ENCODE measurements around the gene COL20A1. TPM values are rescaled to one million over a fixed set of nuclear protein-coding genes. Genes with fewer than 3 reads are reported as not detected.

COL20A1 gene
- total RNA-seq, 1 donor from 2014 or later: 0.25 TPM

DNA sequence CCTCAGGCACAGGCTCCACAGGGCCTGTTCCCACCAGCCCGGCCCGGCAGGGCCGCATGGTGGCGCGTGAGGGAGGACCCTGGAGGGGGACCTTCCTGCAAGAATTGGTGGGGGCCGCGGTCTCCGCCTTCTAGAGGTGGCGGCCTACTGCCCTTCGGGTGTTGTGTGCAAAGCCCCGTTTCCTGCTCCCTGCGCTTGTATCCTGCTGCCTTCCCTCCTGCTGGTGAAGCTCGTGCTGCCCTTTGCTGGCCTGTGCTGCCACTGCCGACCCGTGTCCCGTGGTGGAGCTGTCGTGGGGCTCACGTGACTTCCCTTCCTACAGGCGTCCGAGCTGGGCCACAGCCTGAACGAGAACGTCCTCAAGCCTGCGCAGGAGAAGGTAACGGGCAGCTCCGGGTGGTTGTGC is 8.4 kb upstream of the COL20A1 start:
- H3K9me3 Mint-ChIP-seq: no peaks in the 10 kb centered on the region
- H3K4me1 Mint-ChIP-seq: no peaks in the 10 kb centered on the region
- H3K4me3 Mint-ChIP-seq: no peak overlapping the region
- no peaks in the 10 kb centered on the region for H3K27me3 Mint-ChIP-seq (ENCODE audit: low read depth)
- peaks cover 4% of the 10 kb centered on the region for H3K36me3 Mint-ChIP-seq
- TF ChIP-seq, protein P1, sequence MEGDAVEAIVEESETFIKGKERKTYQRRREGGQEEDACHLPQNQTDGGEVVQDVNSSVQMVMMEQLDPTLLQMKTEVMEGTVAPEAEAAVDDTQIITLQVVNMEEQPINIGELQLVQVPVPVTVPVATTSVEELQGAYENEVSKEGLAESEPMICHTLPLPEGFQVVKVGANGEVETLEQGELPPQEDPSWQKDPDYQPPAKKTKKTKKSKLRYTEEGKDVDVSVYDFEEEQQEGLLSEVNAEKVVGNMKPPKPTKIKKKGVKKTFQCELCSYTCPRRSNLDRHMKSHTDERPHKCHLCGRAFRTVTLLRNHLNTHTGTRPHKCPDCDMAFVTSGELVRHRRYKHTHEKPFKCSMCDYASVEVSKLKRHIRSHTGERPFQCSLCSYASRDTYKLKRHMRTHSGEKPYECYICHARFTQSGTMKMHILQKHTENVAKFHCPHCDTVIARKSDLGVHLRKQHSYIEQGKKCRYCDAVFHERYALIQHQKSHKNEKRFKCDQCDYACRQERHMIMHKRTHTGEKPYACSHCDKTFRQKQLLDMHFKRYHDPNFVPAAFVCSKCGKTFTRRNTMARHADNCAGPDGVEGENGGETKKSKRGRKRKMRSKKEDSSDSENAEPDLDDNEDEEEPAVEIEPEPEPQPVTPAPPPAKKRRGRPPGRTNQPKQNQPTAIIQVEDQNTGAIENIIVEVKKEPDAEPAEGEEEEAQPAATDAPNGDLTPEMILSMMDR (IDR thresholded peaks at IDR 0.05; ENCODE audit: unreplicated experiment): no peak
- H3K27ac Mint-ChIP-seq: no peak overlapping the region
- no peak for DNase-seq (ENCODE audit: low spot score in 2 of 2, unreplicated experiment in 2 of 2)

DNA sequence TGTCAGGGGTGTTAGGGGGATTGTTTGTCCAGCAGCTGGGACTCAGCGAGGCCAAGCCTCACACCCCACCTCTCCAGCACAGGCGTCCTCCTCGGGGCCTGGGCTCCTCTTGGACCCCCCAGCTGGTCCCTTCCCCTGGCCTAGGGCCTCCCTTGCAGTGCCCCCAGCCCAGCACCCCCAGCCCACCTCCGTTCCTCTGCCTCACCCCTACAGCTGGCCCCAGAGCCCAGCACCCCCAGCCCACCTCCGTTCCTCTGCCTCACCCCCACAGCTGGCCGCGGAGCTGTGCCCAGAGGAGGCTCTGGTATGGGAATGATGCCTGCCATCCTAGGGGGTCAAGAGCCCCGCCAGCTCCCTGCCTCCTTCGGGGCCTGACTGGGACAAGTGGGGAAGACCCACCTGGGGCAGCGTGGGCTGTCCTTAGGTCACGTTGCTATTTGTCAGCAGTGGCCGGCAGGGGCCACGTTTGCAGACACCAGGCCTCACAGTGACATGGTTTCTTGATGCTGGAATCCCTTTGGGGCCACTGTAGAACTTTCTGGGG is 7.9 kb upstream of the COL20A1 start:
- Mint-ChIP-seq H3K36me3 (peaks cover 4% of the 10 kb centered on the region), H3K27ac (no peak overlapping the region), H3K27me3 (ENCODE audit: low read depth) (no peaks in the 10 kb centered on the region), H3K9me3 (no peaks in the 10 kb centered on the region), H3K4me1 (no peaks in the 10 kb centered on the region), H3K4me3 (no peak overlapping the region)
- no peak for DNase-seq (ENCODE audit: low spot score in 2 of 2, unreplicated experiment in 2 of 2)
- TF ChIP-seq, protein P1 (IDR thresholded peaks at IDR 0.05; ENCODE audit: unreplicated experiment): no peak

DNA sequence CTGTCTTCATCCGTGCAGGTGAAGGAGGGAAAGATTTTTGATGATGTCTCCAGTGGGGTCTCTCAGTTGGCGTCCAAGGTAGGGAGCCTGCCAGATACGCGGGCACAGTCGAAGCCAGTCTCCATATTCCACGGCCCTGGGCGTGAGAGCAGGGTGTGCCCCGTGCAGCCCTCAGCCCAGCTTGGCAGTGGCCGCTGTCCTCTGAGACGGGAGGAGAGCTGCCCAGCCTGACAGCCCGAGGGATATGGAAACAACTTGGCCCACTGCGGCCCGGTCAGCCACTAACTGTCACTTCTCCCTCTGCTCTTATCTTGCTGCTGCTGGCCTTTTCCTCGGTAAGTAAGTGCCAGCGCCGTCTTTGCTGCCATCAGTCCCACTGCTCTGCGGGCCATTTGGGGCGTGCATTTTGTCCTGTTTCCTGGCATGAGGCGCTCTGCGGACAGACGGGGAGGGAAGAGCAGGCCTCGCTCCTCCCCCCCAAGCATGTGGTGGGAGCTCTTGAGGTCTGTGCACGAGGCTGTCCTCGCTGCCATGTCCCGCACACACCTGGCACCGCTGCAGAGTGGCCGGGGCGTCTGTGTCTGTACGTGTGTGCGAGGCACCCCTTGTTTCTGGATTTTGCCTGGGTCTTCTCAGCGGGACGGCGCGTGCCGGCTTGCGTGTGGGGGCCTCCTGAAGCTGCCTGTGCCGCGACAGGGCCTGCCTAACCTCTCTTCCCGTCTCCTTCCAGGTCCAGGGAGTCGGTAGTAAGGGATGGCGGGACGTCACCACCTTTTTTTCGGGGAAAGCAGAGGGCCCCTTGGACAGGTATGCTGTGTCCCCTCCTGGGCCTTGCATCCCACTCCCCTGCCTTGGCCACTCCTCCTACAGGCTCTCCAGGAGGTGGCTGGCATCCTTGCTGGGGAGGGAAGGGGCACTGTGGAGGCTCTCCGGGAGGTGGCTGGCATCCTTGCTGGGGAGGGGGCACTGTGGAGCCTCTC is 7.1 kb upstream of the COL20A1 start:
- no peak overlapping the region for H3K27ac Mint-ChIP-seq
- TF ChIP-seq, protein P1 (IDR thresholded peaks at IDR 0.05; ENCODE audit: unreplicated experiment): no peak
- no peaks in the 10 kb centered on the region for H3K4me1 Mint-ChIP-seq
- no peaks in the 10 kb centered on the region for H3K27me3 Mint-ChIP-seq (ENCODE audit: low read depth)
- DNase-seq (ENCODE audit: low spot score in 2 of 2, unreplicated experiment in 2 of 2): no peak
- peaks cover 4% of the 10 kb centered on the region for H3K36me3 Mint-ChIP-seq
- no peaks in the 10 kb centered on the region for H3K9me3 Mint-ChIP-seq
- H3K4me3 Mint-ChIP-seq: no peak overlapping the region

DNA sequence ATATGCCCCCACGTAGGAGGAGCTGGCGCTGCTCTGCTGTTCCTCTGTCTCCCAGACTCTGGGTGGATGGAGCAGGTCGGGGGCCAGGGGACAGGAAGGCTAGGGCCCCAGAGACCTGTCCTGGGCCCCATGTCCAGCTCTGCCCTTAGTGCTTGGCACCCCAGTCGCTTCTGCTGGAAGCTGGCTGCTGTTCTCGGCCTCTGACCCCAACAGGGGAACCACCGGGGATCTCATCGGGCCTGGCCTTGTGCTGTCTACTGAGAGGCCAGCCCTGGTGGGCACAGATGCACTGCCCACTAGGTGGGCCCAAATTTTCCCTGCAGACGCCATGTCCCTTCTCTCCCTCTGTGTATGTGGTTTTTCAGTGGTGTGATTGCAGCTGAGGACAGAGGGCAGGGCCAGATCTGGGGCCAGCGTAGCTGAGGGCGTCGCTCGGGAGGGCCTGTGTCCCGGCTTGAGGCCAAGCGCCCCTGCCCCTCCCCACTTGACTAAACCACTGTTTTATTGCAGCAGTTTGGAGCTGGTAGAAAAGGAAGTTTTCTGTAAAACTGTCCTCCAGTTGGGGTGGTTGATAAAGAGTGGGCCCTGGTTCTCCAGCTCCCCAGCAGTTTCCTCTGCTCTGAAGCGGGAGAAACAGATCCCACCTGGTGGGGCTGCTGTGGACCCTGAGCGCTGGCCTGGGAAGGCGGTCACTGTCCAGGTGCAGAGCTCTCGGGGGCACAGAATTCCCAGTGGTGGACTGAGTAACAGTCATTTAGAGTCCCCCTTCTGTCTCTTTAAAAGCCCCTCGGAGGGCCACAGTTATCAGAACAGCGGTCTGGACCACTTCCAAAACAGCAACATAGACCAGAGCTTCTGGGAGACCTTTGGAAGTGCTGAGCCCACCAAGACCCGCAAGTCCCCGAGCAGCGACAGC is 5.9 kb upstream of the COL20A1 start:
- Mint-ChIP-seq H3K9me3 (no peaks in the 10 kb centered on the region), H3K4me3 (no peak overlapping the region), H3K27me3 (ENCODE audit: low read depth) (no peaks in the 10 kb centered on the region), H3K4me1 (no peaks in the 10 kb centered on the region), H3K27ac (peak overlapping the region; percentile 34), H3K36me3 (peaks cover 4% of the 10 kb centered on the region)
- TF ChIP-seq, protein P1 (IDR thresholded peaks at IDR 0.05; ENCODE audit: unreplicated experiment): no peak
- DNase-seq (ENCODE audit: low spot score in 2 of 2, unreplicated experiment in 2 of 2): no peak

DNA sequence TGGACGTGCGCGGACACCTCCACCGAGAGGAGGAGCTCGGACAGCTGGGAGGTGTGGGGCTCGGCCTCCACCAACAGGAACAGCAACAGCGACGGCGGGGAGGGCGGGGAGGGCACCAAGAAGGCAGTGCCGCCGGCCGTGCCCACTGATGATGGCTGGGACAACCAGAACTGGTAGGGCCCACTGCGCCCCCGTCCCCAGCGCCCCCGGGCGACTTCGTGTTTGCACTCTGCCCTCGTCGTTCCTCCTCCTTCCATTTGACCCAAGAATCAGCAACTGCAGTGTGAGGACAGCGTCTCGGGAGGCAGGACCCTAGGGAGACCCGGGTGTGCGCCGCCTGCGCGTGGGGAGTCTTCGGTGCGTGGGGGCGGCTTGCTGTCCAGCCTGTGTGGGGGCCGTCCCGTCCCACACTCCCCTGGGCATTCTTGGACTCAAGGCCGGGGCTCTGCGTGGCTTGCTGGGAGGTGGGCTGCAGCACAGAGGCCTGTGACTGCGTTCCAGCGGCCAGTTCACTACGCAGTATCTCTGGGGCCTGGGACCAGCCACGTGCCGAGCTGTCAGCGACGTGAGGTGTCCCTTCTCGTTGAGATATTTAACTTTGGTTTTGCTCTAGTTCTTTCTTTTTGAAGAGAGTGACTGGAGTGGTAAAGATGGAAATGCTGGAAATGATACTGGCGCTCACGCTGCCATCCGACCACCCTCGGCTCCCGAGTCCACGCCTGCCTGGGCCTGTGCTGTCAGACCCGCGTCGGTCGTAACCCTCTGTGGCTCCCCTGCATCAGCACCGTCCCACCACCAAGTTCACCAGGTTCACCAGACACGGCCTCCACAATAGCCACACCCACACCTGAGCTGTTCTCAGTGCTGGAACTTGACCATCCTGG is 5.0 kb upstream of the COL20A1 start:
- DNase-seq (ENCODE audit: low spot score in 2 of 2, unreplicated experiment in 2 of 2): no peak
- no peaks in the 10 kb centered on the region for H3K4me1 Mint-ChIP-seq
- H3K27me3 Mint-ChIP-seq (ENCODE audit: low read depth): no peaks in the 10 kb centered on the region
- H3K4me3 Mint-ChIP-seq: no peak overlapping the region
- TF ChIP-seq, protein P1 (IDR thresholded peaks at IDR 0.05; ENCODE audit: unreplicated experiment): no peak
- H3K36me3 Mint-ChIP-seq: peaks cover 4% of the 10 kb centered on the region
- no peak overlapping the region for H3K27ac Mint-ChIP-seq
- no peaks in the 10 kb centered on the region for H3K9me3 Mint-ChIP-seq
